Activated T-cell treated with anti-CD3 and anti-CD28 coated beads, Interleukin-2, amount 50 U/mL, for 24 hours (primary cell): ENCODE measurements around the gene C2CD5.

Experiments used
- DNase-seq: peaks from one replicate; pipeline ENCODE4 v3.0.0-alpha.2; 2020
- H3K27ac Mint-ChIP-seq: 2 replicates; pipeline ENCODE4 v1.8.0; 2020; ENCODE audit warnings: mild to moderate bottlenecking, mixed read lengths
- H3K27me3 Mint-ChIP-seq: 2 replicates; pipeline ENCODE4 v1.8.0; 2020; ENCODE audit warnings: mixed read lengths
- H3K36me3 Mint-ChIP-seq: 2 replicates; pipeline ENCODE4 v1.8.0; 2020; ENCODE audit warnings: low read depth, mixed read lengths
- H3K4me1 Mint-ChIP-seq: 2 replicates; pipeline ENCODE4 v1.8.0; 2020; ENCODE audit warnings: low read depth, mixed read lengths
- H3K4me3 Mint-ChIP-seq: 2 replicates; pipeline ENCODE4 v1.8.0; 2020; ENCODE audit warnings: mild to moderate bottlenecking, moderate library complexity, mixed read lengths
- H3K9me3 Mint-ChIP-seq: 2 replicates; pipeline ENCODE4 v1.8.0; 2020; ENCODE audit warnings: mixed read lengths

Gene C2CD5

DNA sequence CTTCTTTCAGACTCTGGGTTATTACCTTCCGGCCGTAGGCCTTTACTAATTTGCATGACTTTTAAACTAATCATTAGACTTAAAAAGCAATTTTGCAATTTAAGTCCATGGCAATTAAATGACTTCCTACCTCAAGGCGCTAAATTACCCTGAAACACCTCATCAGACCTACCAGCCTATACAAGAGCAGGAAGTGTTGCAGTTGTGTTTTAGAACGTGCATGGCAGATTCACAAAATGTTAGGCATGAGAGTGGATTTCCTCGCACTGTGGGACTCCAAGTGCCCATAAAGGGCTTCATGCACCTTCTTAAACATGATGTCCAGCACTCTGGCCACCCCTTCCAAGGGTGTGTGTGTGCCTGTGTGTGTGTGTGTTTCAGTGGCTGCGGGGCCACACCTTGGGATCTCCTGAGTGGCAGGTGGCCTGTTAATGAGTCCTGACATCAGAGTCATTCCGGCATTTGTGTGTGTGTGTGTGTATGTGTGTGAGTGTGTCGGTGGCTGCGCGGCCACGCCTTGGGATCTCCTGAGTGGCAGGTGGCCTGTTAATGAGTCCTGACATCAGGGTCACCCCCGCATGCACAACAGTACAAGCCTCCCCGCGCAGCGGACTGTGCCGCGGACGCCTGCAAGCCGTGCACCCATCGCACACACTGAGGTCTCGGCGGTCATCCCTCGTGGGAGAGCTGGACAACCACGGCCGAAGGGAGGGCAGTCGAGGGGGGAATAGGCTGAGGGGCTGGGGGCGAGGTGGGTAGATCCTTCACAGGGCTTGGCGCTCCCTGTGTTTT lies 900 bp downstream of the C2CD5 start:
- H3K4me1 Mint-ChIP-seq: peaks cover 50% of the 10 kb centered on the region
- H3K9me3 Mint-ChIP-seq: peaks cover 2% of the 10 kb centered on the region
- no peak for DNase-seq
- H3K27ac Mint-ChIP-seq: peak overlapping the region; percentile 94
- H3K27me3 Mint-ChIP-seq: no peaks in the 10 kb centered on the region
- H3K36me3 Mint-ChIP-seq: peaks cover 37% of the 10 kb centered on the region
- peak overlapping the region; percentile 91 for H3K4me3 Mint-ChIP-seq

GRCh38 chr12:22541496-22542155 lies 2.7 kb downstream of the C2CD5 start:
- Mint-ChIP-seq H3K4me3 (no peak overlapping the region), H3K27ac (peak overlapping the region; percentile 2), H3K36me3 (peaks cover 45% of the 10 kb centered on the region), H3K27me3 (no peaks in the 10 kb centered on the region), H3K9me3 (peaks cover 2% of the 10 kb centered on the region), H3K4me1 (peaks cover 61% of the 10 kb centered on the region)
- DNase-seq: no peak

GRCh38 chr12:22539055-22539454 lies 5.3 kb downstream of the C2CD5 start:
- H3K4me3 Mint-ChIP-seq: no peak overlapping the region
- no peak for DNase-seq
- H3K9me3 Mint-ChIP-seq: no peaks in the 10 kb centered on the region
- H3K4me1 Mint-ChIP-seq: peaks cover 66% of the 10 kb centered on the region
- no peaks in the 10 kb centered on the region for H3K27me3 Mint-ChIP-seq
- peaks cover 49% of the 10 kb centered on the region for H3K36me3 Mint-ChIP-seq
- no peak overlapping the region for H3K27ac Mint-ChIP-seq

DNA sequence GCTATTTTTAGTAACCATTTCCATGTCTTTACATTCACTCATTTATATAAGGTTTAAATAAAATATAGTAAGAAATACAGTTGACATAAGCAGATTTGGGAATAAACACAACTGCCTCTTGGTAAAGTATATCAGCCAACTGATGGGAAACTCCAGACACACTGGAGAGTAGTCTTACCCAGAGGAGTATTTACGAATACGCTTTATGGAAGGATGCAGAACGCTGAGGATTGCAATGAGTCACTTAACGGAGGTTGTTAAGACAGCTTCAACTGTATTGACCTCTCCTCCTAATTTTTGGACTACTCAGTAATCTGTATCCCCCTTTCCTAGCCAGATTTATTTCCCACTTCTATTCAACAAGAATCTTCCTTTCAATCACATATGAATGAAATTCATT lies 6.0 kb downstream of the C2CD5 start:
- Mint-ChIP-seq H3K36me3 (peaks cover 50% of the 10 kb centered on the region), H3K9me3 (no peaks in the 10 kb centered on the region), H3K27ac (no peak overlapping the region), H3K4me3 (no peak overlapping the region), H3K27me3 (no peaks in the 10 kb centered on the region), H3K4me1 (peaks cover 65% of the 10 kb centered on the region)
- DNase-seq: no peak

- H3K9me3 Mint-ChIP-seq: no peaks in the 10 kb centered on the region
- peaks cover 58% of the 10 kb centered on the region for H3K36me3 Mint-ChIP-seq
- DNase-seq: no peak
- H3K4me1 Mint-ChIP-seq: peaks cover 62% of the 10 kb centered on the region
- H3K27ac Mint-ChIP-seq: no peak overlapping the region
- no peaks in the 10 kb centered on the region for H3K27me3 Mint-ChIP-seq
- H3K4me3 Mint-ChIP-seq: no peak overlapping the region
Observed at GRCh38 chr12:22536971-22537544, 7.3 kb downstream of the C2CD5 start.

GRCh38 chr12:22536346-22536945 lies 7.9 kb downstream of the C2CD5 start:
- no peaks in the 10 kb centered on the region for H3K27me3 Mint-ChIP-seq
- H3K9me3 Mint-ChIP-seq: no peaks in the 10 kb centered on the region
- H3K4me3 Mint-ChIP-seq: no peak overlapping the region
- no peak for DNase-seq
- peaks cover 56% of the 10 kb centered on the region for H3K4me1 Mint-ChIP-seq
- H3K36me3 Mint-ChIP-seq: peaks cover 63% of the 10 kb centered on the region
- H3K27ac Mint-ChIP-seq: no peak overlapping the region

GRCh38 chr12:22535478-22535877 lies 8.9 kb downstream of the C2CD5 start:
- peak overlapping the region; percentile 15 for H3K27ac Mint-ChIP-seq
- peaks cover 49% of the 10 kb centered on the region for H3K4me1 Mint-ChIP-seq
- no peak overlapping the region for H3K4me3 Mint-ChIP-seq

GRCh38 chr12:22535038-22535437 lies 9.3 kb downstream of the C2CD5 start:
- H3K27me3 Mint-ChIP-seq: no peaks in the 10 kb centered on the region
- no peaks in the 10 kb centered on the region for H3K9me3 Mint-ChIP-seq
- H3K36me3 Mint-ChIP-seq: peaks cover 59% of the 10 kb centered on the region
- DNase-seq: no peak
- H3K4me1 Mint-ChIP-seq: peaks cover 47% of the 10 kb centered on the region
- H3K4me3 Mint-ChIP-seq: no peak overlapping the region
- no peak overlapping the region for H3K27ac Mint-ChIP-seq

More at GRCh38 chr12:22535478-22535877, 8.9 kb downstream of the C2CD5 start:
- no peak for DNase-seq
- H3K9me3 Mint-ChIP-seq: no peaks in the 10 kb centered on the region
- H3K36me3 Mint-ChIP-seq: peaks cover 63% of the 10 kb centered on the region
- no peaks in the 10 kb centered on the region for H3K27me3 Mint-ChIP-seq

GRCh38 chr12:22533155-22533554 lies 11.2 kb downstream of the C2CD5 start:
- DNase-seq: no peak
- H3K4me3 Mint-ChIP-seq: no peak overlapping the region

GRCh38 chr12:22532317-22532716 lies 12.0 kb downstream of the C2CD5 start:
- Mint-ChIP-seq H3K27me3 (no peaks in the 10 kb centered on the region), H3K9me3 (no peaks in the 10 kb centered on the region), H3K4me3 (no peak overlapping the region), H3K36me3 (peaks cover 52% of the 10 kb centered on the region), H3K27ac (no peak overlapping the region), H3K4me1 (peaks cover 37% of the 10 kb centered on the region)
- no peak for DNase-seq

More at GRCh38 chr12:22533155-22533554, 11.2 kb downstream of the C2CD5 start:
- H3K9me3 Mint-ChIP-seq: no peaks in the 10 kb centered on the region
- peaks cover 42% of the 10 kb centered on the region for H3K4me1 Mint-ChIP-seq
- no peaks in the 10 kb centered on the region for H3K27me3 Mint-ChIP-seq
- H3K27ac Mint-ChIP-seq: peak overlapping the region; percentile 23
- H3K36me3 Mint-ChIP-seq: peaks cover 53% of the 10 kb centered on the region

DNA sequence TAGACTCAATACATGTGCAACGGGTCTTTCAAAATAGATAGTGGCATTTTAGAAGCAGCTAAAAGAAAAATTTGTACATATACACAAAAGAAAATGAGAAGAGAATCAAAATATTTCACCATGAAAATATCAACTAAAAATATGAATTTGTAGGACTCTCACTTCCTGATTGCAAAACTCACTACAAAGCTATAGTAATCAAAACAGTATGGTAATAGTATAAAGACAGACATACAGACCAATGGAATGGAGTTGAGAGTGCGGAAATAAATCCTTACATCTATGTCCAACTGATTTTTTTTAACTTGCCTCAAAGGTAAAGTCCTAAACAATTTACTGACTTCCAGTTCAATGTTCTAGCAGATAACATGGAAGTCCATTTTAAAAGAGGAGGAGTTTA lies 13.1 kb downstream of the C2CD5 start:
- H3K4me3 Mint-ChIP-seq: no peak overlapping the region
- H3K9me3 Mint-ChIP-seq: no peaks in the 10 kb centered on the region
- no peaks in the 10 kb centered on the region for H3K27me3 Mint-ChIP-seq
- peaks cover 31% of the 10 kb centered on the region for H3K4me1 Mint-ChIP-seq
- H3K36me3 Mint-ChIP-seq: peaks cover 52% of the 10 kb centered on the region
- DNase-seq: no peak
- no peak overlapping the region for H3K27ac Mint-ChIP-seq

DNA sequence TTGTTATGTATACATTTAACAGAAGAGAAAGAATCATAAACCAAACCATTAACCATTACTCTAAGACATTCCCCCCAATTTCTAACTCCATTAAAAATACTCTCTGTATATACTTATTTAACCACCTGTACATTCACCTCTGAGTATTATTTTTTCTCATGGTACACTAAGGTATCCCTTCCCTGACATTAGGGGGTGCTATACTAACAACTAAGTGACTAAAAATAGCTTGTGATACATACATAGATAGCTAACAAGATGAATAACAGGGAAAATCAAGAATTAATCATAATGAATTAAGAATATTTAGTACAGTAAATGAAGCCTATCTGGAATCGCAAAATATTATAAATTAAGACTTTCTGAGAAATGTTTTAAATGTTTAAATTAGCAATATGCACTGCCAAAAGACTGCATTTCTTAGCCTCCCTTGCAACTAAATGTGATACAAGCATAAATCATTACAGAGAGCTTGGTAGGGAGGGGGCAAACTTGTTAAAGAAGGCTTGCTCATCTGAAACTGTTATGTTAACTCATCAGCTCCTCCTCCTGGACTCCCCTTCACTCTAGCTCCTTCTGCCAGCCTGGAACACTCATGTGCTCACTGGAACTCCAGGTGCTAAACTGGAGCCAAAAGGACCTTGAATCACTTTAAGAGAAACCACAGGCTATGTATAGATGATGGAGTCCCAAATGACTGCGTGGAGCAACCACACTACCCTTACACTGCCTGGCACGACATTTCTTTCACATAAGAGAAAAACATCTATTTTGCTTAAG lies 14.9 kb downstream of the C2CD5 start:
- no peak for DNase-seq
- Mint-ChIP-seq H3K4me3 (no peak overlapping the region), H3K27me3 (no peaks in the 10 kb centered on the region), H3K4me1 (peaks cover 20% of the 10 kb centered on the region), H3K36me3 (peaks cover 64% of the 10 kb centered on the region), H3K9me3 (no peaks in the 10 kb centered on the region), H3K27ac (no peak overlapping the region)

GRCh38 chr12:22527999-22528398 lies 16.3 kb downstream of the C2CD5 start:
- H3K27me3 Mint-ChIP-seq: no peaks in the 10 kb centered on the region
- peaks cover 15% of the 10 kb centered on the region for H3K4me1 Mint-ChIP-seq
- H3K9me3 Mint-ChIP-seq: no peaks in the 10 kb centered on the region
- no peak overlapping the region for H3K27ac Mint-ChIP-seq
- H3K36me3 Mint-ChIP-seq: peaks cover 62% of the 10 kb centered on the region
- no peak overlapping the region for H3K4me3 Mint-ChIP-seq
- DNase-seq: no peak

GRCh38 chr12:22526836-22527235 lies 17.5 kb downstream of the C2CD5 start:
- peaks cover 57% of the 10 kb centered on the region for H3K36me3 Mint-ChIP-seq

More at GRCh38 chr12:22526836-22527235, 17.5 kb downstream of the C2CD5 start:
- H3K4me1 Mint-ChIP-seq: peaks cover 8% of the 10 kb centered on the region
- no peak overlapping the region for H3K4me3 Mint-ChIP-seq
- DNase-seq: no peak
- no peaks in the 10 kb centered on the region for H3K9me3 Mint-ChIP-seq
- no peak overlapping the region for H3K27ac Mint-ChIP-seq
- H3K27me3 Mint-ChIP-seq: no peaks in the 10 kb centered on the region
